Erythroblast (primary cell): Measurements from ENCODE around the gene GNAT1.

Experiments used
- GATA1 ChIP-seq: IDR thresholded peaks from 2 replicates; pipeline ENCODE4 v1.6.1; 2011; ENCODE audit warnings: low read depth, mild to moderate bottlenecking, control low read depth, low read length, moderate library complexity
- POLR2A ChIP-seq: IDR thresholded peaks from 2 replicates; pipeline ENCODE4 v1.6.1; 2011; ENCODE audit warnings: mild to moderate bottlenecking, low read length

- TF ChIP-seq POLR2A: no peak
- no peak for TF ChIP-seq GATA1
Observed at GRCh38 chr3:50215529-50215928, 24.1 kb downstream of the GNAT1 start.
